GM12873 (cell line): ENCODE results near the gene PAM16.

ENCODE experiments used
- CTCF ChIP-seq: IDR thresholded peaks from 2 replicates; pipeline ENCODE4 v1.5.1; 2012; ENCODE audit warnings: low read depth, mild to moderate bottlenecking, moderate library complexity, low read length, control low read depth; ENCODE audit not compliant: insufficient read depth; ENCODE audit errors: missing control alignments

The PAM16 gene

GRCh38 chr16:4385789-4386450 lies 34.8 kb upstream of the PAM16 start:
- TF ChIP-seq CTCF = no peak

- no peak for TF ChIP-seq CTCF
Observed at GRCh38 chr16:4385066-4385788, 34.1 kb upstream of the PAM16 start.

DNA sequence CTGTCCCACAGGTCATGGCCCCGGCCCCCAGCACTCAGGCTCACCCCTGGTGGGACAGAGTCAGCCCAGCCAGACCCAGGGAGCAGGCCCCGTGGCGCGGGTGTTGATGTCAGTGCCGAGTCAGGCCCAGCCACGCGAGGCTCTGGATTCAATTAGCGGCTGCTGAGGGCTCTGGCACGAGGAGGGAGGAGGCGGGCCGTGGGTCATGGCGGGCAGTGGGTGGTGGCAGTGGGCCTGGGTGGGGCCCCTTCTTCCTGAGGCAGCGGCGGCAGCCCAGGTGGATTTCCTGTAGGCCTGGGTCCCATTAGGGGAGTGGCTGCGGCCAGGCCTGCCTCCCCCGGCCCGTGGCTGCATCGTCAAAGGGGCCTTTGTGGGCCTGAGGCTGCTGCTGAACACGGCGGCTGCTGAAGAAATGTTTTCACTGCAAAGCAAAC lies 33.4 kb upstream of the PAM16 start:
- TF ChIP-seq CTCF = no peak

GRCh38 chr16:4383591-4384444 lies 32.7 kb upstream of the PAM16 start:
- no peak for TF ChIP-seq CTCF

GRCh38 chr16:4382795-4383357 lies 31.8 kb upstream of the PAM16 start:
- TF ChIP-seq CTCF = no peak

DNA sequence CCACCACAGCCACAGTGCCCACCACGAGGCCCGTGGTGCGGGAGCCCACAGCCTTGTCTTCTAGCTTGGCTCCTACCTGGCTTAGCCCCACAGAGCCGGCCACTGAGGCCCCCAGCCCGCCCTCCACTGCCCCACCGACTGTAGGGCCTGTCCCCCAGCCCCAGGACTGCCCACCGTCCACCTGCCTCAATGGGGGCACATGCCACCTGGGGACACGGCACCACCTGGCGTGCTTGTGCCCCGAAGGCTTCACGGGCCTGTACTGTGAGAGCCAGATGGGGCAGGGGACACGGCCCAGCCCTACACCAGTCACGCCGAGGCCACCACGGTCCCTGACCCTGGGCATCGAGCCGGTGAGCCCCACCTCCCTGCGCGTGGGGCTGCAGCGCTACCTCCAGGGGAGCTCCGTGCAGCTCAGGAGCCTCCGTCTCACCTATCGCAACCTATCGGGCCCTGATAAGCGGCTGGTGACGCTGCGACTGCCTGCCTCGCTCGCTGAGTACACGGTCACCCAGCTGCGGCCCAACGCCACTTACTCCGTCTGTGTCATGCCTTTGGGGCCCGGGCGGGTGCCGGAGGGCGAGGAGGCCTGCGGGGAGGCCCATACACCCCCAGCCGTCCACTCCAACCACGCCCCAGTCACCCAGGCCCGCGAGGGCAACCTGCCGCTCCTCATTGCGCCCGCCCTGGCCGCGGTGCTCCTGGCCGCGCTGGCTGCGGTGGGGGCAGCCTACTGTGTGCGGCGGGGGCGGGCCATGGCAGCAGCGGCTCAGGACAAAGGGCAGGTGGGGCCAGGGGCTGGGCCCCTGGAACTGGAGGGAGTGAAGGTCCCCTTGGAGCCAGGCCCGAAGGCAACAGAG lies 31.0 kb upstream of the PAM16 start:
- no peak for TF ChIP-seq CTCF
